CD8-positive, alpha-beta memory T cell (primary cell): ENCODE results near the gene JAKMIP3. TPM values are rescaled to one million over a fixed set of nuclear protein-coding genes. Genes with fewer than 3 reads are reported as not detected.
"Not testable (repeated sequence)": the region's sequence is repeated elsewhere in the genome, so short reads cannot be mapped to it uniquely, and the experiment has no call there.

Experiments
- CTCF ChIA-PET: fragments of 350-600 bp; sonication (Branson Sonifier 250); formaldehyde crosslinking; loops from one replicate; lab custom pipeline; 2021; ENCODE audit warnings: antibody characterized with exemption; lab: Charles Lee
- POLR2A ChIA-PET: fragments of 350-600 bp; sonication (Branson Sonifier 250); formaldehyde crosslinking; loops from one replicate; lab custom pipeline; 2021; ENCODE audit warnings: antibody characterized with exemption; lab: Charles Lee
- DNase-seq, 5 donors: peaks; one replicate each; pipeline versions ENCODE4 v3.0.0 to v3.0.0-alpha.2; 2020 to 2022; ENCODE audit warnings: mixed read lengths in 1 of 5
- H3K27ac ChIP-seq: one replicate; pipeline ENCODE4 v1.7.0; 2013; ENCODE audit warnings: low read depth, mild to moderate bottlenecking, low read length, moderate library complexity
- H3K27me3 ChIP-seq: 2 replicates; pipeline ENCODE4 v1.7.0; 2013; ENCODE audit warnings: low read length, mild to moderate bottlenecking; ENCODE audit not compliant: insufficient read depth, poor library complexity, severe bottlenecking
- H3K36me3 ChIP-seq: 2 replicates; pipeline ENCODE4 v1.7.0; 2013; ENCODE audit warnings: mild to moderate bottlenecking, low read length, moderate library complexity; ENCODE audit not compliant: insufficient read depth
- H3K4me1 ChIP-seq: 2 replicates; pipeline ENCODE4 v1.7.0; 2013; ENCODE audit warnings: mild to moderate bottlenecking, low read length, moderate library complexity; ENCODE audit not compliant: insufficient read depth
- H3K4me3 ChIP-seq: 2 replicates; pipeline ENCODE4 v1.7.0; 2013; ENCODE audit warnings: mild to moderate bottlenecking, low read length
- H3K9me3 ChIP-seq: 2 replicates; pipeline ENCODE4 v1.7.0; 2013; ENCODE audit warnings: mild to moderate bottlenecking, low read length
- H3K27ac Mint-ChIP-seq, 8 donors: one replicate each; pipeline ENCODE4 v1.8.0; 2020 to 2021; ENCODE audit warnings: mixed read lengths in 8 of 8, mild to moderate bottlenecking in 6 of 8, inconsistent platforms in 3 of 8, moderate library complexity in 3 of 8
- H3K27me3 Mint-ChIP-seq, 2 donors: one replicate each; pipeline ENCODE4 v1.8.0; 2020 to 2021; ENCODE audit warnings: mixed read lengths in 2 of 2, mild to moderate bottlenecking in 1 of 2, moderate library complexity in 1 of 2
- H3K36me3 Mint-ChIP-seq, 3 donors: one replicate each; pipeline ENCODE4 v1.8.0; 2020 to 2021; ENCODE audit warnings: mixed read lengths in 3 of 3, inconsistent platforms in 1 of 3, mild to moderate bottlenecking in 1 of 3
- H3K4me1 Mint-ChIP-seq, 3 donors: one replicate each; pipeline ENCODE4 v1.8.0; 2020 to 2021; ENCODE audit warnings: mixed read lengths in 3 of 3, inconsistent platforms in 1 of 3, mild to moderate bottlenecking in 1 of 3
- H3K4me3 Mint-ChIP-seq, 7 donors: one replicate each; pipeline ENCODE4 v1.8.0; 2020 to 2021; ENCODE audit warnings: mixed read lengths in 7 of 7, mild to moderate bottlenecking in 6 of 7, moderate library complexity in 4 of 7, inconsistent platforms in 2 of 7
- H3K9me3 Mint-ChIP-seq, 5 donors: one replicate each; pipeline ENCODE4 v1.8.0; 2020 to 2022; ENCODE audit warnings: mixed read lengths in 5 of 5, mild to moderate bottlenecking in 3 of 5, moderate library complexity in 2 of 5, inconsistent platforms in 1 of 5
- polyA plus RNA-seq: library from polyadenylated mRNA; unstranded; fragments of 300-500 nt; fragmentation: Illumina TruSeq; gene quantifications from one replicate; pipeline ENCODE4 v1.2.3, GENCODE V29; 2021
- total RNA-seq, 2 experiments: library from RNA; stranded (reverse); gene quantifications; one replicate each; pipeline ENCODE4 v1.2.3, GENCODE V29; 2021

The JAKMIP3 gene
- total and polyA plus RNA-seq, 3 experiments from 2014 or later = 0.09 to 0.13 TPM; not detected in 1

DNA sequence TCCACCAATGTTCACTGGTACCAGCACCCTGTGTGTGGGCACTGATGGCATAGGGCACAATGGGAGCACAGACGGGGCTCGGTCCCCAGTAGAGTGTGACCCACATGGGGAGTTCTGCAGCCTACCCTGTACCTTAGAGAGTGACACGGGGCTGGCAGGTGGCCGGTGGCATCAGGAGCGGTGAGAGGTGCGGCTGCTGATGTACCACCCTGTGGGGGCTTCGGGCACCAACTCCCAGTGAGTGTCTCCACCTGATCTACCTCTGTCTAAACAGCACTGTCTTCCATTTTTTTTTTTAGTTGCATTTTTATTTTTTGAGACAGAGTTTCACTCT, 4.1 kb downstream of the JAKMIP3 start:
- POLR2A ChIA-PET = no interaction called here
- no peaks in the 10 kb centered on the region for H3K9me3 ChIP-seq
- CTCF ChIA-PET = no interaction called here
- Mint-ChIP-seq H3K4me1 (peaks cover 4 to 16% (median 7%) of the 10 kb centered on the region in 3 donors), H3K27me3 (peaks cover 7 to 14% of the 10 kb centered on the region in 2 donors), H3K4me3 (no peak overlapping the region), H3K36me3 (no peaks in the 10 kb centered on the region), H3K27ac (no peak overlapping the region), H3K9me3 (peaks cover 0 to 4% (median 1%) of the 10 kb centered on the region in 5 donors)
- H3K36me3 ChIP-seq = no peaks in the 10 kb centered on the region
- no peak for DNase-seq
- no peak overlapping the region for H3K4me3 ChIP-seq
- H3K4me1 ChIP-seq = no peaks in the 10 kb centered on the region
- H3K27me3 ChIP-seq = no peaks in the 10 kb centered on the region
- H3K27ac ChIP-seq = no peak overlapping the region

DNA sequence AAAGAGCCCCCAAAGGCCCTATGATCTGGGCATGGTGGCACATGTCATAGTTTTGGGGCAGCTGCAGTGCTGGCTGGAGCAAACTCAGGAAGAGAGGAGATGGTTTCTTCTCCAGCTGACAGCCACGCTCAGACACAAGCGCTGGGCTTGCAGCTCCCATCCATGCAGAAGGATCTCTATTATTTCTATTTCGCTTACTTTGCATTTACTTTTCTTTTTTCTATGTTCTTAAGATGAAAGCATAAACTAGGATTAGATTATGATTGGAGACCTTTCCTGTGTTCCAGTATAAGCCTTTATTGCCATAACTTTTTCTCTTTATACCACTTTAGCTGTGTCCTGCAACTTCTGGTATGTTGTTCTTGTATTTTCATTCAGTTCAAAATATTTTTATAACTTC, 5.0 kb downstream of the JAKMIP3 start:
- Mint-ChIP-seq H3K4me1 (peaks cover 3 to 11% (median 5%) of the 10 kb centered on the region in 3 donors), H3K27ac (no peak overlapping the region), H3K9me3 (peaks cover 0 to 4% (median 3%) of the 10 kb centered on the region in 5 donors), H3K4me3 (no peak overlapping the region), H3K27me3 (peaks cover 7 to 15% of the 10 kb centered on the region in 2 donors), H3K36me3 (no peaks in the 10 kb centered on the region)
- no peaks in the 10 kb centered on the region for H3K36me3 ChIP-seq
- no peaks in the 10 kb centered on the region for H3K9me3 ChIP-seq
- no peaks in the 10 kb centered on the region for H3K27me3 ChIP-seq
- ChIA-PET POLR2A (no interaction called here), CTCF (no interaction called here)
- H3K4me1 ChIP-seq = no peaks in the 10 kb centered on the region
- DNase-seq = no peak
- H3K4me3 ChIP-seq = no peak overlapping the region
- H3K27ac ChIP-seq = no peak overlapping the region

DNA sequence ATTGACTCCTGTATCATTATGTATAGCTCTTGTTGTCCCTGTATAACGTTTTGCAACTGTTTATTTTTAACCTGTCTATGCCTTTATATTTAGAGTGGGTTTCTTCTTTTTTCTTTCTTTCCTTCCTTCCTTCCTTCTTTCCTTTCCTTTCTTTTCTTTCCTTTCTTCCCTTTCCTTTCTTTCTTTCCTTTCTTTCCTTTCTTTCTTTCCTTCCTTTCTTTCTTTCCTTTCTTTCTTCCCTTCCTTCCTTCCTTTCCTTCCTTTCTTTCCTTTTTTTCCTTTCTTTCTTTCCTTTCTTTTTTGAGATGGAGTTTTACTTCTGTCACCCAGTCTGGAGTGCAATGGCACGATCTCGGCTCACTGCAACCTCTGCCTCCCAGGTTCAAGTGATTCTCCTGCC, 5.9 kb downstream of the JAKMIP3 start:
- Histone ChIP-seq H3K27ac (no peak overlapping the region), H3K27me3 (no peaks in the 10 kb centered on the region), H3K36me3 (no peaks in the 10 kb centered on the region), H3K4me1 (no peaks in the 10 kb centered on the region), H3K4me3 (no peak overlapping the region), H3K9me3 (no peaks in the 10 kb centered on the region)
- Mint-ChIP-seq H3K36me3 (no peaks in the 10 kb centered on the region), H3K4me3 (no peak overlapping the region), H3K27me3 (peaks cover 7 to 11% of the 10 kb centered on the region in 2 donors), H3K27ac (no peak overlapping the region), H3K4me1 (peaks cover 0 to 1% (median 0%) of the 10 kb centered on the region in 3 donors), H3K9me3 (peaks cover 0 to 6% (median 3%) of the 10 kb centered on the region in 5 donors)
- ChIA-PET POLR2A (no interaction called here), CTCF (no interaction called here)
- DNase-seq = no peak

DNA sequence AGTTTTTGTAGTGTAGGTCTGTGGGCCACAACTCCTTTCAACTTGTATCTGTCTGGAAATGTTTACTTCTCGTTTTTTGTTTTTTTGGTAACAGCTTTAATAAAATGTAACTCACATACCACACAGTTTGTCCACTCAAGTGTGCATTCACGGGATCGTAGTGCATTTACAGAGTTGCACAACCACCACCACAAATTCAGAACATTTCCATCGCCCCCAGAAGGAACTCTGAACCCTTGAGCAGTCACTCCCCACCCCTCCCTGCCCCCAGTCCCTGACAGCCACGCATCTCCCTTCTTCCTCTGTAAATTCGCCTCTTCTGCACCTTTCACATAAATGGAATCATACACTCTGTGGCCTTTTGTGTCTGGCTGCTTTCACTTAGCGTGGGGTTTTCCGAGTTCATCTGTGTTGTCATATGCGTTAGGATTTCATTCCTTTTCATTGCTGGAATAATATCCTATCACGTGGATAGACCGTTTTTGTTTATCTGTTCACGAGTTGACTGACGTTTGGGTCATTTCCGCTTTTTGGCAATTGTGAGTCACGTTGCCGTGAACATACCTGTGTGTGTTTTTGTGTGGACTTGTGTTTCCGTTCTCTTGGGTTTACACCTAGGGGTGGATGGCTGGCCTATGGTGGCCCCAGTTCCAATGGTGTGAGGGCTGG, 10.3 kb downstream of the JAKMIP3 start:
- Mint-ChIP-seq H3K4me3 (no peak overlapping the region), H3K9me3 (peaks cover 0 to 6% (median 3%) of the 10 kb centered on the region in 5 donors), H3K27ac (no peak overlapping the region), H3K4me1 (no peaks in the 10 kb centered on the region), H3K27me3 (peaks cover 13 to 26% of the 10 kb centered on the region in 2 donors), H3K36me3 (no peaks in the 10 kb centered on the region)
- no peak overlapping the region for H3K27ac ChIP-seq
- ChIA-PET POLR2A (no interaction called here), CTCF (interaction anchor here (1.1 kb wide), 1 partner anchor 12 kb away, joined by 4 read pairs; no protein-coding TSS in a partner anchor)
- H3K27me3 ChIP-seq = no peaks in the 10 kb centered on the region
- H3K36me3 ChIP-seq = no peaks in the 10 kb centered on the region
- H3K9me3 ChIP-seq = no peaks in the 10 kb centered on the region
- no peaks in the 10 kb centered on the region for H3K4me1 ChIP-seq
- no peak for DNase-seq
- H3K4me3 ChIP-seq = no peak overlapping the region

DNA sequence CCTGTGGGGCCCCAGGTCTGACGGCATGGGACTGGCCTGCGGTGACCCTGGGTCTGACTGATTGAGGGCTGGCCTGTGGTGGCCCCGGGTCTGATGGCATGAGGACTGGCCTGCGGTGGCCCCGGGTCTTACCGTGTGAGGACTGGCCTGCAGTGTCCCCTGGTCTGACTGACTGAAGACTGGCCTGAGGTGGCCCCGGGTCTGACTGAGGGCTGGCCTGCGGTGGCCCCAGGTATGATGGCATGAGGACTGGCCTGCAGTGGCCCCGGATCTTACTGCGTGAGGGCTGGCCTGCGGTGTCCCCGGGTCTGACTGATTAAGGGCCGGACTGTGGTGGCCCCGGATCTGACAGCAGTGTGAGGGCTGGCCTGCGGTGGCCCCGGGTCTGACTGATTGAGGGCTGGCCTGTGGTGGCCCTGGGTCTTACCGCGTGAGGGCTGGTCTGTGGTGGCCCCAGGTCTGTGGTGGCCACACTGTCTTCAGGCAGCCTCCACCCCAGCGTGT, 10.9 kb downstream of the JAKMIP3 start:
- no peaks in the 10 kb centered on the region for H3K9me3 ChIP-seq
- H3K27ac Mint-ChIP-seq = no peak overlapping the region
- ChIA-PET CTCF (no interaction called here), POLR2A (no interaction called here)
- peaks cover 15 to 28% of the 10 kb centered on the region in 2 donors for H3K27me3 Mint-ChIP-seq
- H3K4me3 Mint-ChIP-seq = no peak overlapping the region
- H3K27ac ChIP-seq = no peak overlapping the region
- H3K4me3 ChIP-seq = no peak overlapping the region
- no peaks in the 10 kb centered on the region for H3K27me3 ChIP-seq
- DNase-seq = no peak
- H3K36me3 ChIP-seq = no peaks in the 10 kb centered on the region
- H3K4me1 ChIP-seq = no peaks in the 10 kb centered on the region
- H3K4me1 Mint-ChIP-seq = no peaks in the 10 kb centered on the region
- no peaks in the 10 kb centered on the region for H3K36me3 Mint-ChIP-seq
- peaks cover 0 to 6% (median 3%) of the 10 kb centered on the region in 5 donors for H3K9me3 Mint-ChIP-seq

DNA sequence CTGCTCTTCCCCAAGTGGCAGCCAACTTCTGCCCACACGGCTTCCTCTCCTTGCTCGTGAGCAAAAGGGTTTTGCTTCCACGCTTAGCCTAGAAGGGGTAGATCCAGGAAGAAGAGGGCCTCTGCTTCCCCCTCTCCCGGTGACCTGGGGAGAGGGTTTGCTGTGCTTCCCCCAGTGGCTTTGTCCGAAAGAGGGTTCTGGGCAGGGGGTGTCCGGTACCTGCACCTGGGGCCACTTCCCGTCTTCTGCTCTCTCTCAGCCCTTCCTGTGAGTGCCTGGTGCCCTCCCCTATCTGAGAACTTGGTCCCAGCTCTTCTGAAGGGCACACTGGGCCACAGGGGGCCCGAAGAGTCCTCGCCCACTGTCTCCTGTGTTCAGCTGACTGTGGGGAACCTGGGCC, 11.3 kb downstream of the JAKMIP3 start:
- POLR2A ChIA-PET = no interaction called here
- no peak overlapping the region for H3K4me3 Mint-ChIP-seq
- Histone ChIP-seq H3K4me1 (no peaks in the 10 kb centered on the region), H3K27me3 (no peaks in the 10 kb centered on the region), H3K9me3 (no peaks in the 10 kb centered on the region), H3K4me3 (no peak overlapping the region), H3K36me3 (no peaks in the 10 kb centered on the region), H3K27ac (no peak overlapping the region)
- no peaks in the 10 kb centered on the region for H3K36me3 Mint-ChIP-seq
- H3K9me3 Mint-ChIP-seq = peaks cover 0 to 6% (median 3%) of the 10 kb centered on the region in 5 donors
- no peak for DNase-seq
- CTCF ChIA-PET = no interaction called here
- H3K4me1 Mint-ChIP-seq = no peaks in the 10 kb centered on the region
- H3K27me3 Mint-ChIP-seq = peaks cover 15 to 31% of the 10 kb centered on the region in 2 donors
- H3K27ac Mint-ChIP-seq = no peak overlapping the region

DNA sequence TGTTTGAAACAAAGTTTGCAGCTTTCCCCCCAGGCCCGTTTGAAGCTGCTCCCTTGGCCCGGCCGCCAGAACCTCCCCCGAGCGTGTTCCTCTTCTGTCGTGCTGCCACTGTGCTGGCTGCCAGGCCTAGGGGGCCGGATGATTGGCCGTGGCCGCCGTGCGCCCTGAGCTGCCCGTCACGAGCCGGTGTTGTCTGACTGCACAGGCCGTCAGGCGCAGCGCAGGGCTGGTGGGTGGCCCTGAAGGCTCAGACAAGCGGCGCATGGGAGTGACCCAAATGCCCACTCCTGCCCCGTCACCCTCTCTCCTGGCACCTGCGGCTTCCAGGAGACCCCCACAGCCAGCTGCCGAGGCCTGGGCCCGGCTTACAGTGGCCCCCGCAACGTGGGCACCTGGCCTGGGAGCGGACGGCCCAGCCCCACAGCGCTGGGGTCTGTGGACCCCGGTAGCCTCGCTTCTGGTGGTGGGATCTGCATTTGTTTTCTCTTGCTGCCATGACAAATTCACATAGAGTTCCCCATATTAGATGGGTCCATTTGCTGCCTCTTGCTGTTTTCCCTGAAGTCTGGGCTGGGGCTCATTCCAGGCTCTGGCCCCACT, 13.1 kb downstream of the JAKMIP3 start:
- Mint-ChIP-seq H3K27ac (no peak overlapping the region), H3K4me3 (no peak overlapping the region), H3K36me3 (no peaks in the 10 kb centered on the region), H3K9me3 (peaks cover 0 to 6% (median 0%) of the 10 kb centered on the region in 5 donors), H3K27me3 (peaks cover 16 to 41% of the 10 kb centered on the region in 2 donors), H3K4me1 (no peaks in the 10 kb centered on the region)
- CTCF ChIA-PET = no interaction called here
- POLR2A ChIA-PET = no interaction called here
- H3K4me3 ChIP-seq = no peak overlapping the region
- no peak for DNase-seq
- no peaks in the 10 kb centered on the region for H3K4me1 ChIP-seq
- no peaks in the 10 kb centered on the region for H3K27me3 ChIP-seq
- no peak overlapping the region for H3K27ac ChIP-seq
- H3K9me3 ChIP-seq = no peaks in the 10 kb centered on the region
- no peaks in the 10 kb centered on the region for H3K36me3 ChIP-seq

DNA sequence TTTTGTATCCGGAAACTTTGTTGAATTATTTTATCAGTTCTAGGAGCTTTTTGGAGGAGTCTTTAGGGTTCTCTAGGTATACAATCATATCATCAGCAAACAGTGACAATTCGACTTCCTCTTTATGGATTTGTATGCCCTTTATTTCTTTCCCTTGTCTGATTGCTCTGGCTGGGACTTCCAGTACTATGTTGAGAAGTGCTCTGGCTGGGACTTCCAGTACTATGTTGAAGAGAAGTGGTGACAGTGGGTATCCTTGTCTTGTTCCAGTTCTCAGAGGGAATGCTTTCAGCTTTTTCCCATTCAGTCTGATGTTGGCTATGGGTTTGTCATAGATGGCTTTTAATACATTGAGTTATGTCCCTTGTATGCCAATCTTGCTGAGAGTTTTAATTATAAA, 18.6 kb downstream of the JAKMIP3 start:
- H3K36me3 Mint-ChIP-seq, CTCF ChIA-PET, H3K9me3 ChIP-seq, H3K4me3 Mint-ChIP-seq, H3K4me1 Mint-ChIP-seq, H3K4me1 ChIP-seq, H3K27ac Mint-ChIP-seq, DNase-seq, POLR2A ChIA-PET, H3K4me3 ChIP-seq, H3K36me3 ChIP-seq, H3K27ac ChIP-seq, H3K27me3 ChIP-seq: not testable (repeated sequence)
- Mint-ChIP-seq H3K9me3 (peaks cover 0 to 14% (median 2%) of the 10 kb centered on the region in 5 donors), H3K27me3 (peaks cover 20 to 41% of the 10 kb centered on the region in 2 donors)
